GM18951 (cell line): ENCODE data around the gene PAPLN.

Experiments
- POLR2A ChIP-seq: IDR thresholded peaks from 4 replicates; pipeline ENCODE4 v1.6.1; 2011; ENCODE audit warnings: mild to moderate bottlenecking; ENCODE audit not compliant: insufficient read length, insufficient read depth; ENCODE audit errors: extremely low read depth
- in situ Hi-C: fragments of 300-500 bp; cut with MboI; formaldehyde crosslinking; loops from one replicate; pipeline ENCODE4 v1.12.0; 2022; ENCODE audit warnings: low sequenced_read_pairs, mixed read lengths, inconsistent platforms; ENCODE audit not compliant: unreplicated experiment

The PAPLN gene

GRCh38 chr14:73236752-73237218 lies 521 bp upstream of the PAPLN start:
- no peak for TF ChIP-seq POLR2A
- in situ Hi-C loops = no loop called here

GRCh38 chr14:73237786-73238423 lies 599 bp downstream of the PAPLN start:
- in situ Hi-C loops = no loop called here
- no peak for TF ChIP-seq POLR2A

GRCh38 chr14:73238424-73238852 lies 1.1 kb downstream of the PAPLN start:
- in situ Hi-C loops = no loop called here
- no peak for TF ChIP-seq POLR2A

- in situ Hi-C loops = no loop called here
- TF ChIP-seq POLR2A = no peak
These were observed 1.6 kb downstream of the PAPLN start for GRCh38 chr14:73238941-73239340.

- no peak for TF ChIP-seq POLR2A
- in situ Hi-C loops = no loop called here
These were observed 2.3 kb downstream of the PAPLN start for GRCh38 chr14:73239393-73240241.

- in situ Hi-C loops = no loop called here
These were observed 3.6 kb downstream of the PAPLN start for GRCh38 chr14:73240816-73241480.

GRCh38 chr14:73241481-73242165 lies 4.3 kb downstream of the PAPLN start:
- TF ChIP-seq POLR2A = no peak

More at GRCh38 chr14:73240816-73241480, 3.6 kb downstream of the PAPLN start:
- no peak for TF ChIP-seq POLR2A

GRCh38 chr14:73242357-73242901 lies 5.1 kb downstream of the PAPLN start:
- TF ChIP-seq POLR2A = no peak
- in situ Hi-C loops = no loop called here

More at GRCh38 chr14:73241481-73242165, 4.3 kb downstream of the PAPLN start:
- in situ Hi-C loops = no loop called here

- no peak for TF ChIP-seq POLR2A
- in situ Hi-C loops = no loop called here
These were observed 6.0 kb downstream of the PAPLN start for GRCh38 chr14:73243341-73243740.

GRCh38 chr14:73243748-73244147 lies 6.4 kb downstream of the PAPLN start:
- in situ Hi-C loops = no loop called here
- no peak for TF ChIP-seq POLR2A

GRCh38 chr14:73244541-73245290 lies 7.4 kb downstream of the PAPLN start:
- in situ Hi-C loops = no loop called here
- no peak for TF ChIP-seq POLR2A
